Amniotic epithelial cell (primary cell): ENCODE measurements around the gene HDAC6.
"Not testable (repeated sequence)": the region's sequence is repeated elsewhere in the genome, so short reads cannot be mapped to it uniquely, and the experiment has no call there.

Source experiments
- DNase-seq: peaks from one replicate; pipeline ENCODE4 v3.0.0-alpha.2; 2010; ENCODE audit warnings: low read depth

The HDAC6 gene

GRCh38 chrX:48789366-48790220 lies 12.3 kb upstream of the HDAC6 start:
- no peak for DNase-seq

- DNase-seq, result no peak
Measured at GRCh38 chrX:48790477-48790876, 11.4 kb upstream of the HDAC6 start.

- DNase-seq, result no peak
Measured at GRCh38 chrX:48791063-48791820, 10.6 kb upstream of the HDAC6 start.

- DNase-seq, result no peak
Measured at GRCh38 chrX:48792219-48792618, 9.6 kb upstream of the HDAC6 start.

GRCh38 chrX:48793935-48794334 lies 7.9 kb upstream of the HDAC6 start:
- DNase-seq, result no peak

GRCh38 chrX:48794340-48794910 lies 7.4 kb upstream of the HDAC6 start:
- no peak for DNase-seq

GRCh38 chrX:48794911-48795515 lies 6.9 kb upstream of the HDAC6 start:
- DNase-seq, result peak; percentile 61

- DNase-seq, result no peak
Measured at GRCh38 chrX:48798318-48798717, 3.5 kb upstream of the HDAC6 start.

- no peak for DNase-seq
Measured at GRCh38 chrX:48800574-48801279, 1.1 kb upstream of the HDAC6 start.

GRCh38 chrX:48802089-48802904 lies 430 bp downstream of the HDAC6 start:
- DNase-seq, result peak; percentile 79

GRCh38 chrX:48802905-48803200 lies 986 bp downstream of the HDAC6 start:
- DNase-seq, result no peak

- no peak for DNase-seq
Measured at GRCh38 chrX:48806081-48806480, 4.2 kb downstream of the HDAC6 start.

GRCh38 chrX:48813644-48814043 lies 11.8 kb downstream of the HDAC6 start:
- DNase-seq, result no peak

GRCh38 chrX:48814722-48815121 lies 12.9 kb downstream of the HDAC6 start:
- no peak for DNase-seq

GRCh38 chrX:48815266-48815665 lies 13.4 kb downstream of the HDAC6 start:
- DNase-seq, result no peak

- DNase-seq, result no peak
Measured at GRCh38 chrX:48816014-48816810, 14.3 kb downstream of the HDAC6 start.

GRCh38 chrX:48818098-48818497 lies 16.2 kb downstream of the HDAC6 start:
- no peak for DNase-seq

GRCh38 chrX:48818866-48819265 lies 17.0 kb downstream of the HDAC6 start:
- no peak for DNase-seq

GRCh38 chrX:48819394-48819793 lies 17.5 kb downstream of the HDAC6 start:
- not testable (repeated sequence) for DNase-seq

- no peak for DNase-seq
Measured at GRCh38 chrX:48823053-48823452, 21.2 kb downstream of the HDAC6 start.
